H9 (cell line): Measurements from ENCODE around the gene ABCG1. TPM values are rescaled to one million over a fixed set of nuclear protein-coding genes. Genes with fewer than 3 reads are reported as not detected.

ENCODE experiments used
- DNase-seq: peaks from one replicate; pipeline ENCODE4 v3.0.0-alpha.2; 2017
- H2AFZ ChIP-seq: one replicate; pipeline ENCODE4 v1.6.1; 2013; ENCODE audit warnings: mild to moderate bottlenecking, low read length, control low read depth, moderate library complexity
- H2AK5ac ChIP-seq: 2 replicates; pipeline ENCODE4 v1.6.1; 2013; ENCODE audit warnings: low read length, control low read depth, mixed read lengths; ENCODE audit not compliant: insufficient read length
- H2BK120ac ChIP-seq: one replicate; pipeline ENCODE4 v1.6.1; 2013; ENCODE audit warnings: low read depth, mild to moderate bottlenecking, low read length, control low read depth, inconsistent platforms; ENCODE audit not compliant: poor library complexity, severe bottlenecking
- H2BK12ac ChIP-seq: 2 replicates; pipeline ENCODE4 v1.6.1; 2013; ENCODE audit warnings: low read length, control low read depth, mixed read lengths, low read depth; ENCODE audit not compliant: insufficient read length
- H2BK15ac ChIP-seq: 2 replicates; pipeline ENCODE4 v1.6.1; 2013; ENCODE audit warnings: low read depth, low read length, control low read depth
- H2BK20ac ChIP-seq: one replicate; pipeline ENCODE4 v1.6.1; 2013; ENCODE audit warnings: low read depth, mild to moderate bottlenecking, low read length, control low read depth, inconsistent platforms; ENCODE audit not compliant: poor library complexity, severe bottlenecking
- H2BK5ac ChIP-seq: 2 replicates; pipeline ENCODE4 v1.6.1; 2013; ENCODE audit warnings: low read length, control low read depth, mixed read lengths; ENCODE audit not compliant: insufficient read length
- H3K14ac ChIP-seq: 2 replicates; pipeline ENCODE4 v1.6.1; 2013; ENCODE audit warnings: low read length, control low read depth; ENCODE audit not compliant: insufficient read depth
- H3K18ac ChIP-seq: 2 replicates; pipeline ENCODE4 v1.6.1; 2013; ENCODE audit warnings: low read depth, mild to moderate bottlenecking, mixed read lengths, low read length, control low read depth; ENCODE audit not compliant: insufficient read length
- H3K23ac ChIP-seq: 2 replicates; pipeline ENCODE4 v1.6.1; 2013; ENCODE audit warnings: low read length, control low read depth, mixed read lengths, low read depth; ENCODE audit not compliant: insufficient read length
- H3K23me2 ChIP-seq: 2 replicates; pipeline ENCODE4 v1.6.1; 2013; ENCODE audit warnings: low read depth, mild to moderate bottlenecking, mixed read lengths, low read length, control low read depth; ENCODE audit not compliant: insufficient read length, poor library complexity, severe bottlenecking
- H3K27ac ChIP-seq: 2 replicates; pipeline ENCODE4 v1.5.1; 2013; ENCODE audit warnings: low read length, control low read depth, mixed read lengths, low read depth; ENCODE audit not compliant: insufficient read length
- H3K27me3 ChIP-seq: 2 replicates; pipeline ENCODE4 v1.6.1; 2013; ENCODE audit warnings: low read length, control low read depth, inconsistent platforms; ENCODE audit not compliant: insufficient read depth
- H3K4ac ChIP-seq: 2 replicates; pipeline ENCODE4 v1.6.1; 2013; ENCODE audit warnings: low read depth, mild to moderate bottlenecking, control low read depth, inconsistent platforms, low read length, moderate library complexity
- H3K4me1 ChIP-seq: 2 replicates; pipeline ENCODE4 v1.6.1; 2013; ENCODE audit warnings: low read length, control low read depth, inconsistent platforms; ENCODE audit not compliant: insufficient read depth
- H3K4me2 ChIP-seq: 2 replicates; pipeline ENCODE4 v1.6.1; 2013; ENCODE audit warnings: low read length, control low read depth, mixed read lengths; ENCODE audit not compliant: insufficient read length, insufficient read depth
- H3K56ac ChIP-seq: 2 replicates; pipeline ENCODE4 v1.6.1; 2013; ENCODE audit warnings: low read depth, mild to moderate bottlenecking, mixed read lengths, low read length, control low read depth; ENCODE audit not compliant: insufficient read length
- H3K79me1 ChIP-seq: 2 replicates; pipeline ENCODE4 v1.6.1; 2013; ENCODE audit warnings: low read depth, mild to moderate bottlenecking, moderate library complexity, low read length, control low read depth, inconsistent platforms; ENCODE audit not compliant: insufficient read depth, poor library complexity, severe bottlenecking
- H3K79me2 ChIP-seq: 2 replicates; pipeline ENCODE4 v1.6.1; 2013; ENCODE audit warnings: low read length, control low read depth, inconsistent platforms; ENCODE audit not compliant: insufficient read depth
- H3K9ac ChIP-seq: 2 replicates; pipeline ENCODE4 v1.6.1; 2013; ENCODE audit warnings: low read length, control low read depth, mixed read lengths; ENCODE audit not compliant: insufficient read length; ENCODE audit errors: extremely low read depth
- H3K9me3 ChIP-seq: one replicate; pipeline ENCODE4 v1.6.1; 2013; ENCODE audit warnings: low read depth, low read length, inconsistent platforms; ENCODE audit not compliant: control insufficient read depth
- H3T11ph ChIP-seq: one replicate; pipeline ENCODE4 v1.6.1; 2013; ENCODE audit warnings: mild to moderate bottlenecking, low read length, control low read depth, inconsistent platforms
- H4K20me1 ChIP-seq: one replicate; pipeline ENCODE4 v1.6.1; 2013; ENCODE audit not compliant: control insufficient read depth, insufficient read length, insufficient read depth
- H4K5ac ChIP-seq: 2 replicates; pipeline ENCODE4 v1.6.1; 2013; ENCODE audit warnings: low read depth, mild to moderate bottlenecking, mixed read lengths, low read length, control low read depth; ENCODE audit not compliant: insufficient read length
- H4K8ac ChIP-seq: replicated peaks from 2 replicates; pipeline ENCODE4 v1.6.1; 2013; ENCODE audit warnings: low read length, control low read depth, mixed read lengths, low read depth; ENCODE audit not compliant: insufficient read length
- H4K91ac ChIP-seq: 2 replicates; pipeline ENCODE4 v1.6.1; 2013; ENCODE audit warnings: low read depth, mild to moderate bottlenecking, moderate library complexity, mixed read lengths, low read length, control low read depth; ENCODE audit not compliant: insufficient read length
- H3K27ac Mint-ChIP-seq, 3 experiments: 2 replicates in 2 of 3; 3 replicates in 1 of 3; pipeline ENCODE4 v1.8.0; 2020 to 2021; ENCODE audit warnings: mixed read lengths in 3 of 3, mild to moderate bottlenecking in 1 of 3, moderate library complexity in 1 of 3
- H3K27me3 Mint-ChIP-seq: 2 replicates; pipeline ENCODE4 v1.8.0; 2021; ENCODE audit warnings: low read depth, mild to moderate bottlenecking, moderate library complexity, mixed read lengths
- H3K36me3 Mint-ChIP-seq, 3 experiments: 2 replicates in 2 of 3; 3 replicates in 1 of 3; pipeline ENCODE4 v1.8.0; 2020 to 2021; ENCODE audit warnings: low read depth in 3 of 3, mixed read lengths in 3 of 3; ENCODE audit not compliant: insufficient read depth in 1 of 3
- H3K4me1 Mint-ChIP-seq, 2 experiments: 2 replicates each; pipeline ENCODE4 v1.8.0; 2020; ENCODE audit warnings: mixed read lengths in 2 of 2
- H3K4me3 Mint-ChIP-seq, 2 experiments: 2 replicates in 1 of 2; 3 replicates in 1 of 2; pipeline ENCODE4 v1.8.0; 2020 to 2021; ENCODE audit warnings: mild to moderate bottlenecking in 2 of 2, mixed read lengths in 2 of 2, moderate library complexity in 1 of 2
- H3K9me3 Mint-ChIP-seq, 2 experiments: 2 replicates in 1 of 2; 3 replicates in 1 of 2; pipeline ENCODE4 v1.8.0; 2020; ENCODE audit warnings: mild to moderate bottlenecking in 2 of 2, mixed read lengths in 2 of 2, moderate library complexity in 1 of 2
- CTCF ChIP-seq: fragments of 200-600 bp; sonication (generic); conservative IDR thresholded peaks from 3 replicates; pipeline ENCODE4 v1.8.0; 2021; ENCODE audit warnings: antibody characterized with exemption, mild to moderate bottlenecking
- WGBS: extraction: QIAGEN DNeasy Blood & Tissue Kit; methylation state at CpG from one replicate; pipeline ENCODE4 v1.1.7; 2013; ENCODE audit warnings: missing lambda C conversion rate, low lambda C conversion rate, mixed read lengths; ENCODE audit not compliant: insufficient read length; ENCODE audit errors: extremely low coverage; 5-methylcytosine and 5-hydroxymethylcytosine counted together
- total RNA-seq: library from RNA; stranded (reverse); gene quantifications from 2 replicates; pipeline ENCODE4 v1.2.1, GENCODE V29; 2021

ABCG1 gene
- total RNA-seq, 1 experiment from 2014 or later, result 0.83 TPM

- no peak overlapping the region for H3K56ac ChIP-seq
- Mint-ChIP-seq H3K4me3 (peak overlapping the region in 1 of 2 experiments; percentile 54; a peak in 2 of 5 replicates), H3K27ac (no peak overlapping the region), H3K4me1 (peaks cover 10% of the 10 kb centered on the region in 2 experiments), H3K36me3 (peaks cover 2 to 4% (median 2%) of the 10 kb centered on the region in 3 experiments; a peak in 4 of 7 replicates), H3K27me3 (peaks cover 79% of the 10 kb centered on the region), H3K9me3 (peaks cover 19 to 21% of the 10 kb centered on the region in 2 experiments)
- H3K23ac ChIP-seq, result no peak overlapping the region
- H2AFZ ChIP-seq, result no peak overlapping the region
- H2BK15ac ChIP-seq, result no peak overlapping the region
- DNase-seq, result no peak
- no peaks in the 10 kb centered on the region for H3K79me1 ChIP-seq
- H3K4ac ChIP-seq, result no peak overlapping the region
- H3K4me1 ChIP-seq, result no peaks in the 10 kb centered on the region
- H3K9me3 ChIP-seq, result no peaks in the 10 kb centered on the region
- no peak overlapping the region for H3K14ac ChIP-seq
- TF ChIP-seq CTCF, result no peak
- H3K9ac ChIP-seq, result no peak overlapping the region
- H2AK5ac ChIP-seq, result no peak overlapping the region
- H3K27ac ChIP-seq, result no peak overlapping the region
- H4K5ac ChIP-seq, result no peak overlapping the region
- no peak overlapping the region for H4K8ac ChIP-seq
- WGBS, result no CpG with 5 or more reads among the region's 17 CpGs
- no peaks in the 10 kb centered on the region for H4K20me1 ChIP-seq
- no peak overlapping the region for H3K18ac ChIP-seq
- H2BK120ac ChIP-seq, result no peak overlapping the region
- H3T11ph ChIP-seq, result no peak overlapping the region
- peaks cover 17% of the 10 kb centered on the region for H3K23me2 ChIP-seq
- H2BK20ac ChIP-seq, result no peak overlapping the region
- H3K27me3 ChIP-seq, result peaks cover 3% of the 10 kb centered on the region; the same call in 1 of the 2 replicates
- no peak overlapping the region for H2BK12ac ChIP-seq
- H3K4me2 ChIP-seq, result no peak overlapping the region
- H4K91ac ChIP-seq, result no peak overlapping the region
- no peak overlapping the region for H2BK5ac ChIP-seq
- no peaks in the 10 kb centered on the region for H3K79me2 ChIP-seq
Measured at GRCh38 chr21:42216726-42217572, 2.0 kb upstream of the ABCG1 start.
